Activated T-helper 2 cell treated with anti-CD3 and anti-CD28 coated beads, Interferon-gamma antibody, Interleukin-2, Interleukin-4, amounts not matched to agents 10 μg/mL and 5 μg/mL and 100 μg/mL, durations not matched to agents 14 hours and 24 hours and 36 hours (primary cell): ENCODE measurements around the gene CD84. TPM values are rescaled to one million over a fixed set of nuclear protein-coding genes. Genes with fewer than 3 reads are reported as not detected.
"Not testable (repeated sequence)": the region's sequence is repeated elsewhere in the genome, so short reads cannot be mapped to it uniquely, and the experiment has no call there.

Source experiments
- DNase-seq: peaks from one replicate; pipeline ENCODE4 v3.0.0; 2021; ENCODE audit warnings: low spot score
- H3K27ac Mint-ChIP-seq: one replicate; pipeline ENCODE4 v1.8.0; 2021; ENCODE audit warnings: mixed read lengths
- H3K27me3 Mint-ChIP-seq: one replicate; pipeline ENCODE4 v1.8.0; 2021; ENCODE audit warnings: low read depth, mixed read lengths
- H3K36me3 Mint-ChIP-seq: one replicate; pipeline ENCODE4 v1.8.0; 2021; ENCODE audit warnings: low read depth, mixed read lengths
- H3K4me1 Mint-ChIP-seq: one replicate; pipeline ENCODE4 v1.8.0; 2021; ENCODE audit warnings: low read depth, mixed read lengths
- H3K4me3 Mint-ChIP-seq: one replicate; pipeline ENCODE4 v1.8.0; 2021; ENCODE audit warnings: low read depth, mild to moderate bottlenecking, moderate library complexity, mixed read lengths
- H3K9me3 Mint-ChIP-seq: one replicate; pipeline ENCODE4 v1.8.0; 2021; ENCODE audit warnings: mixed read lengths
- intact Hi-C: fragments of 100-400 bp; cut with micrococcal nuclease; formaldehyde crosslinking; loops from one replicate; pipeline ENCODE4 v1.15.1; 2023
- total RNA-seq: library from RNA; stranded (reverse); gene quantifications from 2 replicates; pipeline ENCODE4 v1.2.3, GENCODE V29; 2022

Gene CD84
- total RNA-seq, 1 donor from 2014 or later = 14.1 TPM

GRCh38 chr1:160546942-160547341 is 32.4 kb downstream of the CD84 start:
- no peak for DNase-seq
- Mint-ChIP-seq H3K36me3 (peaks cover 61% of the 10 kb centered on the region), H3K4me3 (no peak overlapping the region), H3K4me1 (peaks cover 15% of the 10 kb centered on the region), H3K9me3 (no peaks in the 10 kb centered on the region), H3K27me3 (no peaks in the 10 kb centered on the region), H3K27ac (no peak overlapping the region)
- intact Hi-C loops = no loop called here

GRCh38 chr1:160544647-160545046 is 34.6 kb downstream of the CD84 start:
- H3K9me3 Mint-ChIP-seq = no peaks in the 10 kb centered on the region
- H3K27ac Mint-ChIP-seq = peak overlapping the region; percentile 22
- no peak for DNase-seq
- H3K27me3 Mint-ChIP-seq = no peaks in the 10 kb centered on the region
- peaks cover 31% of the 10 kb centered on the region for H3K4me1 Mint-ChIP-seq
- no peak overlapping the region for H3K4me3 Mint-ChIP-seq
- intact Hi-C loops = loop anchor here (1.0 kb wide), 1 partner anchor 63 kb away; no protein-coding TSS in a partner anchor
- H3K36me3 Mint-ChIP-seq = peaks cover 45% of the 10 kb centered on the region

- intact Hi-C loops = no loop called here
- no peak for DNase-seq
- peaks cover 26% of the 10 kb centered on the region for H3K36me3 Mint-ChIP-seq
- no peaks in the 10 kb centered on the region for H3K27me3 Mint-ChIP-seq
- peaks cover 42% of the 10 kb centered on the region for H3K4me1 Mint-ChIP-seq
- no peaks in the 10 kb centered on the region for H3K9me3 Mint-ChIP-seq
- no peak overlapping the region for H3K27ac Mint-ChIP-seq
- H3K4me3 Mint-ChIP-seq = no peak overlapping the region
These were observed 36.9 kb downstream of the CD84 start for GRCh38 chr1:160542303-160542945.

GRCh38 chr1:160541622-160542302 is 37.5 kb downstream of the CD84 start:
- no peak overlapping the region for H3K4me3 Mint-ChIP-seq
- no peaks in the 10 kb centered on the region for H3K27me3 Mint-ChIP-seq
- intact Hi-C loops = loop anchor here (2.0 kb wide), 3 partner anchors 17 to 35 kb away; no protein-coding TSS in a partner anchor
- DNase-seq = no peak
- H3K4me1 Mint-ChIP-seq = peaks cover 42% of the 10 kb centered on the region
- peaks cover 6% of the 10 kb centered on the region for H3K9me3 Mint-ChIP-seq
- peaks cover 25% of the 10 kb centered on the region for H3K36me3 Mint-ChIP-seq
- no peak overlapping the region for H3K27ac Mint-ChIP-seq

GRCh38 chr1:160540859-160541233 is 38.5 kb downstream of the CD84 start:
- no peak for DNase-seq
- no peaks in the 10 kb centered on the region for H3K27me3 Mint-ChIP-seq
- peaks cover 48% of the 10 kb centered on the region for H3K4me1 Mint-ChIP-seq
- H3K27ac Mint-ChIP-seq = peak overlapping the region; percentile 83
- intact Hi-C loops = loop anchor here (1.0 to 2.0 kb wide), 7 partner anchors 18 to 112 kb away; no protein-coding TSS in a partner anchor
- peaks cover 16% of the 10 kb centered on the region for H3K9me3 Mint-ChIP-seq
- H3K4me3 Mint-ChIP-seq = peak overlapping the region; percentile 56
- peaks cover 27% of the 10 kb centered on the region for H3K36me3 Mint-ChIP-seq

- Mint-ChIP-seq H3K9me3 (peaks cover 20% of the 10 kb centered on the region), H3K4me1 (peaks cover 48% of the 10 kb centered on the region), H3K27me3 (no peaks in the 10 kb centered on the region), H3K27ac (peak overlapping the region; percentile 83), H3K36me3 (peaks cover 28% of the 10 kb centered on the region), H3K4me3 (peak overlapping the region; percentile 56)
- intact Hi-C loops = loop anchor here (1.0 to 2.0 kb wide), 7 partner anchors 19 to 111 kb away; no protein-coding TSS in a partner anchor
- peak; percentile 66 for DNase-seq
These were observed 39.1 kb downstream of the CD84 start for GRCh38 chr1:160539990-160540858.

- H3K4me1 Mint-ChIP-seq = peaks cover 43% of the 10 kb centered on the region
- H3K27ac Mint-ChIP-seq = peak overlapping the region; percentile 83
- H3K27me3 Mint-ChIP-seq = no peaks in the 10 kb centered on the region
- intact Hi-C loops = no loop called here
- peak overlapping the region; percentile 5 for H3K4me3 Mint-ChIP-seq
- H3K9me3 Mint-ChIP-seq = peaks cover 25% of the 10 kb centered on the region
- DNase-seq = no peak
- peaks cover 26% of the 10 kb centered on the region for H3K36me3 Mint-ChIP-seq
These were observed 39.7 kb downstream of the CD84 start for GRCh38 chr1:160539684-160539989.

- intact Hi-C loops = no loop called here
- Mint-ChIP-seq H3K4me1 (peaks cover 43% of the 10 kb centered on the region), H3K36me3 (peaks cover 26% of the 10 kb centered on the region), H3K27me3 (no peaks in the 10 kb centered on the region), H3K4me3 (peak overlapping the region; percentile 5), H3K27ac (peak overlapping the region; percentile 83), H3K9me3 (peaks cover 30% of the 10 kb centered on the region)
- DNase-seq = no peak
These were observed 40.2 kb downstream of the CD84 start for GRCh38 chr1:160538985-160539651.

GRCh38 chr1:160537714-160538665 is 41.3 kb downstream of the CD84 start:
- no peak for DNase-seq
- peaks cover 41% of the 10 kb centered on the region for H3K4me1 Mint-ChIP-seq
- H3K36me3 Mint-ChIP-seq = peaks cover 28% of the 10 kb centered on the region
- H3K27me3 Mint-ChIP-seq = no peaks in the 10 kb centered on the region
- no peak overlapping the region for H3K4me3 Mint-ChIP-seq
- no peak overlapping the region for H3K27ac Mint-ChIP-seq
- intact Hi-C loops = no loop called here
- peaks cover 35% of the 10 kb centered on the region for H3K9me3 Mint-ChIP-seq

- Mint-ChIP-seq H3K27me3 (no peaks in the 10 kb centered on the region), H3K4me1 (peaks cover 23% of the 10 kb centered on the region), H3K36me3 (peaks cover 24% of the 10 kb centered on the region), H3K9me3 (peaks cover 45% of the 10 kb centered on the region), H3K27ac (no peak overlapping the region), H3K4me3 (no peak overlapping the region)
- intact Hi-C loops = no loop called here
- no peak for DNase-seq
These were observed 44.3 kb downstream of the CD84 start for GRCh38 chr1:160534823-160535605.

GRCh38 chr1:160532557-160532813 is 46.8 kb downstream of the CD84 start:
- Mint-ChIP-seq H3K36me3 (peaks cover 39% of the 10 kb centered on the region), H3K4me1 (peaks cover 24% of the 10 kb centered on the region), H3K9me3 (peaks cover 57% of the 10 kb centered on the region)
- H3K27me3 Mint-ChIP-seq, DNase-seq, H3K27ac Mint-ChIP-seq, intact Hi-C loops, H3K4me3 Mint-ChIP-seq: not testable (repeated sequence)
